PC-9 (cell line): Measurements from ENCODE around the gene FOXN4. TPM values are rescaled to one million over a fixed set of nuclear protein-coding genes. Genes with fewer than 3 reads are reported as not detected.

Source experiments
- BruUV-seq: library from RNA; stranded (reverse); fragments of 400-500 nt; replicated peaks from 2 replicates; lab custom pipeline; 2021; lab: Mats Ljungman, UMichigan
- CTCF ChIA-PET: fragments of 300-600 bp; sonication (Branson Sonifier 250); formaldehyde crosslinking; loops from one replicate; lab custom pipeline; 2022; ENCODE audit warnings: antibody characterized with exemption; lab: Charles Lee
- POLR2A ChIA-PET: fragments of 300-600 bp; sonication (Branson Sonifier 250); formaldehyde crosslinking; loops from one replicate; lab custom pipeline; 2022; ENCODE audit warnings: antibody characterized with exemption; ENCODE audit not compliant: unreplicated experiment; lab: Charles Lee
- DNase-seq, 2 experiments: peaks; one replicate each; pipeline versions ENCODE4 v3.0.0 to v3.0.0-alpha.2; 2015 to 2022; ENCODE audit warnings: mixed read lengths in 1 of 2
- H2AFZ ChIP-seq: fragments of 200-600 bp; sonication (generic); 2 replicates; pipeline ENCODE4 v1.8.1; 2017; ENCODE audit warnings: antibody characterized with exemption
- H3F3A ChIP-seq: fragments of 200-600 bp; sonication (generic); 2 replicates; pipeline ENCODE4 v1.8.1; 2017; ENCODE audit warnings: antibody characterized with exemption, mild to moderate bottlenecking, low read depth; ENCODE audit not compliant: insufficient read depth
- H3K27ac ChIP-seq: fragments of 200-600 bp; sonication (generic); 2 replicates; pipeline ENCODE4 v1.6.1; 2016; ENCODE audit warnings: mixed run types
- H3K27me3 ChIP-seq: fragments of 200-600 bp; sonication (generic); 2 replicates; pipeline ENCODE4 v1.6.1; 2016; ENCODE audit warnings: low read depth, mixed run types; ENCODE audit not compliant: insufficient read depth
- H3K36me3 ChIP-seq: fragments of 200-600 bp; sonication (generic); 2 replicates; pipeline ENCODE4 v1.6.1; 2016; ENCODE audit warnings: low read depth, mixed run types
- H3K4me1 ChIP-seq: fragments of 200-600 bp; sonication (generic); replicated peaks from 2 replicates; pipeline ENCODE4 v1.6.1; 2016; ENCODE audit warnings: mixed run types; ENCODE audit not compliant: insufficient read depth
- H3K4me2 ChIP-seq: fragments of 200-600 bp; sonication (generic); 2 replicates; pipeline ENCODE4 v1.6.1; 2017; ENCODE audit warnings: mixed run types
- H3K4me3 ChIP-seq: fragments of 200-600 bp; sonication (generic); 2 replicates; pipeline ENCODE4 v1.6.1; 2016; ENCODE audit warnings: mixed run types
- H3K79me2 ChIP-seq: fragments of 200-600 bp; sonication (generic); 2 replicates; pipeline ENCODE4 v1.6.1; 2017; ENCODE audit warnings: low read depth, mixed run types
- H3K9me2 ChIP-seq: fragments of 200-600 bp; sonication (generic); 2 replicates; pipeline ENCODE4 v1.8.1; 2017; ENCODE audit warnings: mild to moderate bottlenecking; ENCODE audit not compliant: insufficient read depth
- H3K9me3 ChIP-seq: fragments of 200-600 bp; sonication (generic); 2 replicates; pipeline ENCODE4 v1.8.1; 2016; ENCODE audit warnings: low read depth; ENCODE audit not compliant: insufficient read depth
- H4K20me1 ChIP-seq: fragments of 200-600 bp; sonication (generic); 2 replicates; pipeline ENCODE4 v1.8.1; 2017; ENCODE audit not compliant: insufficient read depth
- EZH2 ChIP-seq: fragments of 200-600 bp; sonication (generic); IDR thresholded peaks from 2 replicates; pipeline ENCODE4 v1.8.0; 2017; ENCODE audit warnings: antibody characterized with exemption, low read depth
- intact Hi-C: fragments of 100-400 bp; cut with micrococcal nuclease; formaldehyde crosslinking; loops from one replicate; pipeline ENCODE4 v1.10.0; 2022; ENCODE audit not compliant: unreplicated experiment
- total RNA-seq: library from RNA; stranded (reverse); gene quantifications from 2 replicates; pipeline ENCODE4 v1.2.3, GENCODE V29; 2021
- TF ChIP-seq, protein P1 (sequence below): fragments of 200-600 bp; sonication (generic); conservative IDR thresholded peaks from 2 replicates; pipeline ENCODE4 v1.6.1; 2017; ENCODE audit warnings: mixed run types, antibody characterized with exemption, mild to moderate bottlenecking, moderate library complexity

The FOXN4 gene
- total RNA-seq, 1 experiment from 2014 or later, result not detected

DNA sequence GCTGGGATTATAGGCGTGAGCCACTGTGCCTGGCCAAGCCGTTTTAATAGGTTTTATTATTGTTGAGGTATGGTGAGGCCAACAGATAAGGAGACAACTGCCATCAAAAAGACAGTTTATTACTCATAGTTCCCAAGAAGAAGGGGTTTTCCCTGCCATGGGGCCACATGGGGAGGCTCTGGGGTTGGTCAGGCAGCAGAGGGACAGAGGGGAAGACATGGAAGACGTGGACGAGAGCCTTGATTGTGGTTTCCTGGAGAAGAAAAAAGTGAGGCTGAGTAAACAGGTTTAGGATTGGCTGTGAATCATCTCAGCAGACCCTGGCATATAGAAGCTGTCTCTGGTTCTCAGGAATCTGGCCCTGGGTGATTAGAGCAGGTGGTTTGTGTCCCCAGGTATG lies 69.9 kb downstream of the FOXN4 start:
- Histone ChIP-seq H3F3A (no peaks in the 10 kb centered on the region), H3K4me1 (no peaks in the 10 kb centered on the region), H4K20me1 (no peaks in the 10 kb centered on the region), H3K9me2 (no peaks in the 10 kb centered on the region), H3K4me2 (no peak overlapping the region), H2AFZ (no peak overlapping the region), H3K27me3 (peaks cover 15% of the 10 kb centered on the region; the same call in 1 of the 2 replicates), H3K36me3 (no peaks in the 10 kb centered on the region), H3K79me2 (no peaks in the 10 kb centered on the region), H3K4me3 (no peak overlapping the region), H3K9me3 (no peaks in the 10 kb centered on the region), H3K27ac (no peak overlapping the region)
- no TSS peak for BruUV-seq
- ChIA-PET POLR2A (no interaction called here), CTCF (no interaction called here)
- intact Hi-C loops, result no loop called here
- TF ChIP-seq EZH2, result no peak
- TF ChIP-seq, protein P1, sequence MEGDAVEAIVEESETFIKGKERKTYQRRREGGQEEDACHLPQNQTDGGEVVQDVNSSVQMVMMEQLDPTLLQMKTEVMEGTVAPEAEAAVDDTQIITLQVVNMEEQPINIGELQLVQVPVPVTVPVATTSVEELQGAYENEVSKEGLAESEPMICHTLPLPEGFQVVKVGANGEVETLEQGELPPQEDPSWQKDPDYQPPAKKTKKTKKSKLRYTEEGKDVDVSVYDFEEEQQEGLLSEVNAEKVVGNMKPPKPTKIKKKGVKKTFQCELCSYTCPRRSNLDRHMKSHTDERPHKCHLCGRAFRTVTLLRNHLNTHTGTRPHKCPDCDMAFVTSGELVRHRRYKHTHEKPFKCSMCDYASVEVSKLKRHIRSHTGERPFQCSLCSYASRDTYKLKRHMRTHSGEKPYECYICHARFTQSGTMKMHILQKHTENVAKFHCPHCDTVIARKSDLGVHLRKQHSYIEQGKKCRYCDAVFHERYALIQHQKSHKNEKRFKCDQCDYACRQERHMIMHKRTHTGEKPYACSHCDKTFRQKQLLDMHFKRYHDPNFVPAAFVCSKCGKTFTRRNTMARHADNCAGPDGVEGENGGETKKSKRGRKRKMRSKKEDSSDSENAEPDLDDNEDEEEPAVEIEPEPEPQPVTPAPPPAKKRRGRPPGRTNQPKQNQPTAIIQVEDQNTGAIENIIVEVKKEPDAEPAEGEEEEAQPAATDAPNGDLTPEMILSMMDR, result no peak
- DNase-seq, result no peak

DNA sequence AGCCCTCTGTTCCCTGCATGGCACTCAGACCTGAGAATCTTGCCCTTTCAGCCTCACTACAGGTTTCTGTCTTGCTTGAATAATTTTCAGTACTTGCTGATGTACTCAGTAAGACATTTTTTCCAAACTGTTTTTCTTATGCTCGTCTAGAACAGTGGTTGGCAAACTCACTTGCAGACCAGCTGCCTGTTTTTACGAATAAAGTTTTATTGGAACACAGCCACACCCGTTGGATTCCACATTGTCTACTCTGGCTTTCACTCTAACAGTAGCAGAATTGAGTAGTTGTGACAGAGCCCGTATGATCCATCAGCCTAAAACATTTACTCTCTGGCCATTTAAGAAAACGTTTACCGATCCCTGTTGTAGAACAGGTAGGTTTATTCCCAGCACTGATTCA lies 72.8 kb downstream of the FOXN4 start:
- Histone ChIP-seq H3K79me2 (no peaks in the 10 kb centered on the region), H3K36me3 (no peaks in the 10 kb centered on the region), H3K27ac (no peak overlapping the region), H3K27me3 (peaks cover 27% of the 10 kb centered on the region), H3K9me2 (no peaks in the 10 kb centered on the region), H4K20me1 (no peaks in the 10 kb centered on the region), H3K4me3 (no peak overlapping the region), H2AFZ (no peak overlapping the region), H3K4me1 (no peaks in the 10 kb centered on the region), H3K9me3 (no peaks in the 10 kb centered on the region), H3K4me2 (no peak overlapping the region), H3F3A (no peaks in the 10 kb centered on the region)
- POLR2A ChIA-PET, result no interaction called here
- BruUV-seq, result no TSS peak
- no peak for DNase-seq
- CTCF ChIA-PET, result no interaction called here
- intact Hi-C loops, result no loop called here
- TF ChIP-seq EZH2, result no peak
- TF ChIP-seq, protein P1, result no peak

DNA sequence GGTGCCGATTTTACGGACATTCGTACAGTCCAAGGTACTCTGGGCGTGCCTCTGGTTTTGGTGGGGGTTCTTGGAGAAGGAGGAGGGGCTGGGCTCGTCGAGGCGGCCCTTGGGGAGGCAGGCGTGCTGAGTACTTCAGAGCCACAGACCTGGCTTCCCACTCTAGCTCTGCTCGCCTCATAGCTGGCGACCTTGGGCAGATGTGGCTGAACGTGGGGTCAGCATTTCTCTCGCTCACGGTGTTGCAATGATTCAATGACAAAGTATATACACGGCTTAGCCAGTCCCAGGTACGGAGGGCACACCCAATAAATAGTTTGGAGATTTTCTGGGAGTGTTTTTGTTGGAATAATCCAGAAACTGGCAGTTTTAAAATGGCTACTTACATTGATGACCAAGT lies 75.1 kb downstream of the FOXN4 start:
- Histone ChIP-seq H3K4me3 (no peak overlapping the region), H3K36me3 (no peaks in the 10 kb centered on the region), H3K27me3 (peaks cover 27% of the 10 kb centered on the region), H4K20me1 (no peaks in the 10 kb centered on the region), H3K4me1 (no peaks in the 10 kb centered on the region), H3K9me2 (no peaks in the 10 kb centered on the region), H3K4me2 (no peak overlapping the region), H3K79me2 (no peaks in the 10 kb centered on the region), H2AFZ (no peak overlapping the region), H3F3A (no peaks in the 10 kb centered on the region), H3K27ac (no peak overlapping the region), H3K9me3 (no peaks in the 10 kb centered on the region)
- ChIA-PET POLR2A (no interaction called here), CTCF (no interaction called here)
- TF ChIP-seq EZH2, result no peak
- TF ChIP-seq, protein P1, result no peak
- BruUV-seq, result no TSS peak
- no peak for DNase-seq
- intact Hi-C loops, result no loop called here
